Fibroblast of lung (primary cell): Measurements from ENCODE around the gene GTF3C1. TPM values are rescaled to one million over a fixed set of nuclear protein-coding genes. Genes with fewer than 3 reads are reported as not detected.

Experiments used
- DNase-seq, 2 donors: peaks; one replicate each; pipeline versions ENCODE4 v3.0.0 to v3.0.0-alpha.2; 2010; ENCODE audit warnings: low read depth in 2 of 2
- H2AFZ ChIP-seq: 2 replicates; pipeline ENCODE4 v1.5.1; 2012; ENCODE audit warnings: low read length, control low read depth, inconsistent platforms
- H3K27ac ChIP-seq: 2 replicates; pipeline ENCODE4 v1.5.1; 2011; ENCODE audit warnings: low read length, control low read depth; ENCODE audit not compliant: insufficient read depth
- H3K27me3 ChIP-seq: 2 replicates; pipeline ENCODE4 v1.5.1; 2011; ENCODE audit warnings: mild to moderate bottlenecking, low read length; ENCODE audit not compliant: control insufficient read depth, insufficient read depth
- H3K36me3 ChIP-seq: 2 replicates; pipeline ENCODE4 v1.5.1; 2011; ENCODE audit warnings: low read length; ENCODE audit not compliant: control insufficient read depth, insufficient read depth
- H3K4me1 ChIP-seq: 2 replicates; pipeline ENCODE4 v1.5.1; 2011; ENCODE audit warnings: low read length; ENCODE audit not compliant: control insufficient read depth, insufficient read depth; ENCODE audit errors: extremely low read depth
- H3K4me2 ChIP-seq: 2 replicates; pipeline ENCODE4 v1.5.1; 2011; ENCODE audit warnings: low read length, control low read depth; ENCODE audit not compliant: insufficient read depth; ENCODE audit errors: extremely low read depth
- H3K4me3 ChIP-seq, 4 experiments: fragments of 200-600 bp in 1 of 4; sonication (generic) in 1 of 4; replicated peaks in 1 of 4; 2 replicates each; pipeline ENCODE4 v1.5.1; 2011 to 2016; ENCODE audit warnings: low read length in 4 of 4, low read depth in 3 of 4, mild to moderate bottlenecking in 3 of 4, control low read depth in 2 of 4, inconsistent platforms in 1 of 4, mixed read lengths in 1 of 4; ENCODE audit not compliant: insufficient read depth in 1 of 4; ENCODE audit errors: control extremely low read depth in 1 of 4
- H3K79me2 ChIP-seq: 2 replicates; pipeline ENCODE4 v1.5.1; 2012; ENCODE audit warnings: mild to moderate bottlenecking, low read length, inconsistent platforms; ENCODE audit not compliant: control insufficient read depth, insufficient read depth
- H3K9ac ChIP-seq: 2 replicates; pipeline ENCODE4 v1.5.1; 2011; ENCODE audit warnings: mild to moderate bottlenecking, low read length, control low read depth; ENCODE audit not compliant: insufficient read depth
- H3K9me3 ChIP-seq: 2 replicates; pipeline ENCODE4 v1.5.1; 2012; ENCODE audit warnings: low read depth, low read length; ENCODE audit not compliant: control insufficient read depth, insufficient read depth
- H4K20me1 ChIP-seq: 2 replicates; pipeline ENCODE4 v1.5.1; 2011; ENCODE audit warnings: low read length; ENCODE audit not compliant: control insufficient read depth, insufficient read depth; ENCODE audit errors: extremely low read depth
- EZH2 ChIP-seq: IDR thresholded peaks from 2 replicates; pipeline ENCODE4 v1.5.1; 2012; ENCODE audit warnings: low read length, control low read depth, mild to moderate bottlenecking; ENCODE audit errors: missing control alignments
- polyA plus RNA-seq, 2 donors: library from polyadenylated mRNA; depleted of rRNA in 1 of 2; stranded (reverse) in 1 of 2; unstranded in 1 of 2; fragments of >200 nt; gene quantifications; 2 replicates each; pipeline ENCODE4 v1.2.1, GENCODE V29; 2011 to 2012; ENCODE audit warnings: missing spikeins in 1 of 2
- total RNA-seq: library from RNA; depleted of rRNA; stranded (reverse); fragments of >200 nt; gene quantifications from 2 replicates; pipeline ENCODE4 v1.2.1, GENCODE V29; 2014
- TF ChIP-seq, protein P1 (sequence below), 2 donors: IDR thresholded peaks in 1 of 2; conservative IDR thresholded peaks in 1 of 2; 1 replicate in 1 of 2; 2 replicates in 1 of 2; pipeline ENCODE4 v1.5.1; 2011 to 2012; ENCODE audit warnings: low read length in 2 of 2, control low read depth in 1 of 2, inconsistent platforms in 1 of 2, low read depth in 1 of 2, mild to moderate bottlenecking in 1 of 2

GTF3C1 gene
- total and polyA plus RNA-seq, 2 donors (not counting 1 experiment from before 2014, with no cell fraction given), result 20.1 to 75.3 TPM

GRCh38 chr16:27549464-27549745 lies 308 bp downstream of the GTF3C1 start:
- peaks cover 4% of the 10 kb centered on the region for H4K20me1 ChIP-seq
- peak overlapping the region; percentile 75 for H3K9ac ChIP-seq
- H2AFZ ChIP-seq, result peak overlapping the region; percentile 73
- no peak for DNase-seq
- H3K36me3 ChIP-seq, result peaks cover 3% of the 10 kb centered on the region
- H3K4me3 ChIP-seq, result peak overlapping the region; percentile 45 to 98 (median 75)
- TF ChIP-seq, protein P1, sequence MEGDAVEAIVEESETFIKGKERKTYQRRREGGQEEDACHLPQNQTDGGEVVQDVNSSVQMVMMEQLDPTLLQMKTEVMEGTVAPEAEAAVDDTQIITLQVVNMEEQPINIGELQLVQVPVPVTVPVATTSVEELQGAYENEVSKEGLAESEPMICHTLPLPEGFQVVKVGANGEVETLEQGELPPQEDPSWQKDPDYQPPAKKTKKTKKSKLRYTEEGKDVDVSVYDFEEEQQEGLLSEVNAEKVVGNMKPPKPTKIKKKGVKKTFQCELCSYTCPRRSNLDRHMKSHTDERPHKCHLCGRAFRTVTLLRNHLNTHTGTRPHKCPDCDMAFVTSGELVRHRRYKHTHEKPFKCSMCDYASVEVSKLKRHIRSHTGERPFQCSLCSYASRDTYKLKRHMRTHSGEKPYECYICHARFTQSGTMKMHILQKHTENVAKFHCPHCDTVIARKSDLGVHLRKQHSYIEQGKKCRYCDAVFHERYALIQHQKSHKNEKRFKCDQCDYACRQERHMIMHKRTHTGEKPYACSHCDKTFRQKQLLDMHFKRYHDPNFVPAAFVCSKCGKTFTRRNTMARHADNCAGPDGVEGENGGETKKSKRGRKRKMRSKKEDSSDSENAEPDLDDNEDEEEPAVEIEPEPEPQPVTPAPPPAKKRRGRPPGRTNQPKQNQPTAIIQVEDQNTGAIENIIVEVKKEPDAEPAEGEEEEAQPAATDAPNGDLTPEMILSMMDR (conservative IDR thresholded peaks at IDR 0.05 in 1 of 2, IDR thresholded peaks at IDR 0.05 in 1 of 2; ENCODE audit: low read depth in 1 of 2, low read length in 2 of 2), result no peak
- TF ChIP-seq EZH2, result no peak
- peaks cover 10% of the 10 kb centered on the region for H3K4me1 ChIP-seq
- peak overlapping the region; percentile 64 for H3K4me2 ChIP-seq
- no peaks in the 10 kb centered on the region for H3K27me3 ChIP-seq
- peak overlapping the region; percentile 94 for H3K27ac ChIP-seq
- no peaks in the 10 kb centered on the region for H3K9me3 ChIP-seq
- peaks cover 43% of the 10 kb centered on the region for H3K79me2 ChIP-seq

GRCh38 chr16:27547851-27548250 lies 1.9 kb downstream of the GTF3C1 start:
- peaks cover 4% of the 10 kb centered on the region for H4K20me1 ChIP-seq
- peak overlapping the region in 2 of 4 experiments; percentile 11 to 90 for H3K4me3 ChIP-seq
- H3K4me2 ChIP-seq, result no peak overlapping the region
- peaks cover 43% of the 10 kb centered on the region for H3K79me2 ChIP-seq
- no peak overlapping the region for H3K27ac ChIP-seq
- H3K4me1 ChIP-seq, result peaks cover 10% of the 10 kb centered on the region
- TF ChIP-seq, protein P1 (conservative IDR thresholded peaks at IDR 0.05 in 1 of 2, IDR thresholded peaks at IDR 0.05 in 1 of 2; ENCODE audit: low read depth in 1 of 2, low read length in 2 of 2), result no peak
- TF ChIP-seq EZH2, result no peak
- no peak for DNase-seq
- no peak overlapping the region for H2AFZ ChIP-seq
- no peak overlapping the region for H3K9ac ChIP-seq
- H3K36me3 ChIP-seq, result peaks cover 6% of the 10 kb centered on the region
- no peaks in the 10 kb centered on the region for H3K9me3 ChIP-seq
- no peaks in the 10 kb centered on the region for H3K27me3 ChIP-seq

- no peak overlapping the region for H3K9ac ChIP-seq
- no peak overlapping the region for H2AFZ ChIP-seq
- no peaks in the 10 kb centered on the region for H3K27me3 ChIP-seq
- DNase-seq, result peak; percentile 78 to 82
- peaks cover 4% of the 10 kb centered on the region for H4K20me1 ChIP-seq
- no peaks in the 10 kb centered on the region for H3K9me3 ChIP-seq
- peaks cover 9% of the 10 kb centered on the region for H3K36me3 ChIP-seq
- H3K79me2 ChIP-seq, result peaks cover 43% of the 10 kb centered on the region
- TF ChIP-seq, protein P1 (conservative IDR thresholded peaks at IDR 0.05 in 1 of 2, IDR thresholded peaks at IDR 0.05 in 1 of 2; ENCODE audit: low read depth in 1 of 2, low read length in 2 of 2), result no peak
- TF ChIP-seq EZH2, result no peak
- H3K4me1 ChIP-seq, result peaks cover 10% of the 10 kb centered on the region
- peak overlapping the region; percentile 13 for H3K27ac ChIP-seq
- H3K4me2 ChIP-seq, result peak overlapping the region; percentile 66
- H3K4me3 ChIP-seq, result peak overlapping the region in 2 of 4 experiments; percentile 8 to 25
Observed at GRCh38 chr16:27547134-27547533, 2.6 kb downstream of the GTF3C1 start.
